ENCODE data around the gene RNF38. TPM values are rescaled to one million over a fixed set of nuclear protein-coding genes. Genes with fewer than 3 reads are reported as not detected.
"Not testable (repeated sequence)": the region's sequence is repeated elsewhere in the genome, so short reads cannot be mapped to it uniquely, and the experiment has no call there.

RNF38 gene
- total RNA-seq, 4 donors from 2014 or later = 25.5 to 55.5 (median 32.0) TPM

DNA sequence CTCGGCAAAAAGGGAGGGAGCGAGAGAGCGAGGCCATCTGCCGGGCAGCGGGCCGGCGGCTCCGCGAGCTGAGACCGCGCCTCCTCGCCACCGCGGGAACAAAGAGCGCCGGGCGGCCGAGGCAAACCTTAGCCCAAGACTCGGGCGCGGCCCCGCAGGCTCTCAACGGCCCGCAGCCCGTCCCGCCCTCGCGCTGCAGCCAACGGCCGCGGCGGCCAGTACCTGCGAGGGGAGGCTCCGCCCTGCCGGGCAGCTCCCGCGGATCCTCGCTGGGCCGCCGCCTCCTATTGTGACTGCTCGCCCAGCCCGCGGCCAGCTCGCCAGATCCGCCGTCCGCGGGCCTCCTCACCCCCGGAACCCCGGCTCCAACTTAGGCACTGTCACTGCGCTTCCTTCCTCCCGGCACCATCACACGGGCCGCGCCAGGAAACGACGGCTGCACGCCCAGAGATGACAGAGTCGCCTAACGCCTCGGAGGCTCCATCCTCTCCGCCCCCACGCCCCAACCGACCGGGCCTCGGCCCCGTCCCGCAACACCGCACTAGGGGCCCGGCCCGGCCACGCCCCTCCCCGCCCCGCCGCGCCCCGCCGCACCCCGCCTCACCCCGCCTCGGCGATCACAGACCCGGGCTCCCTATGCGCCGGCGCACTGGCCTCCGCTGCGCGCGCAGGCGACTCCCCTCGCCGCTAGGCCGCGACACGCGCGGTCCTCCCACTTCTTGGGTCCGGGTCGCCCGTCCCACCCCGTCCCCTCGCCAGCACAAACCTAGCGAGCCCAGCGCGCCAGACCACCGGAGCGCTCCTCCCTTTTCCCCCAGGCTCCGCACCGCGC, 479 bp upstream of the RNF38 start:
- Histone ChIP-seq H3K4me3 (peak overlapping the region; percentile 61 to 96 (median 84)), H3K27me3 (no peaks in the 10 kb centered on the region), H3K9me3 (no peaks in the 10 kb centered on the region), H3K27ac (peak overlapping the region; percentile 92 to 99 (median 95)), H3K36me3 (no peaks in the 10 kb centered on the region), H3K4me1 (peaks cover 4 to 54% (median 24%) of the 10 kb centered on the region in 4 donors)
- WGBS, 2 donors = 1% methylated on average over 54 to 86 of the region's 111 CpGs
- peak; percentile 76 to 77 for DNase-seq (ENCODE audit: low spot score in 2 of 2)
- TF ChIP-seq EP300 (IDR thresholded peaks at IDR 0.05) (peak in 1 of 2 donors; percentile 70), POLR2A (IDR thresholded peaks at IDR 0.05) (peak in 1 of 2 donors; percentile 46)
- TF ChIP-seq, protein P1, sequence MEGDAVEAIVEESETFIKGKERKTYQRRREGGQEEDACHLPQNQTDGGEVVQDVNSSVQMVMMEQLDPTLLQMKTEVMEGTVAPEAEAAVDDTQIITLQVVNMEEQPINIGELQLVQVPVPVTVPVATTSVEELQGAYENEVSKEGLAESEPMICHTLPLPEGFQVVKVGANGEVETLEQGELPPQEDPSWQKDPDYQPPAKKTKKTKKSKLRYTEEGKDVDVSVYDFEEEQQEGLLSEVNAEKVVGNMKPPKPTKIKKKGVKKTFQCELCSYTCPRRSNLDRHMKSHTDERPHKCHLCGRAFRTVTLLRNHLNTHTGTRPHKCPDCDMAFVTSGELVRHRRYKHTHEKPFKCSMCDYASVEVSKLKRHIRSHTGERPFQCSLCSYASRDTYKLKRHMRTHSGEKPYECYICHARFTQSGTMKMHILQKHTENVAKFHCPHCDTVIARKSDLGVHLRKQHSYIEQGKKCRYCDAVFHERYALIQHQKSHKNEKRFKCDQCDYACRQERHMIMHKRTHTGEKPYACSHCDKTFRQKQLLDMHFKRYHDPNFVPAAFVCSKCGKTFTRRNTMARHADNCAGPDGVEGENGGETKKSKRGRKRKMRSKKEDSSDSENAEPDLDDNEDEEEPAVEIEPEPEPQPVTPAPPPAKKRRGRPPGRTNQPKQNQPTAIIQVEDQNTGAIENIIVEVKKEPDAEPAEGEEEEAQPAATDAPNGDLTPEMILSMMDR (IDR thresholded peaks at IDR 0.05) = peak in 3 of 5 experiments; percentile 21 to 56 (median 31)

DNA sequence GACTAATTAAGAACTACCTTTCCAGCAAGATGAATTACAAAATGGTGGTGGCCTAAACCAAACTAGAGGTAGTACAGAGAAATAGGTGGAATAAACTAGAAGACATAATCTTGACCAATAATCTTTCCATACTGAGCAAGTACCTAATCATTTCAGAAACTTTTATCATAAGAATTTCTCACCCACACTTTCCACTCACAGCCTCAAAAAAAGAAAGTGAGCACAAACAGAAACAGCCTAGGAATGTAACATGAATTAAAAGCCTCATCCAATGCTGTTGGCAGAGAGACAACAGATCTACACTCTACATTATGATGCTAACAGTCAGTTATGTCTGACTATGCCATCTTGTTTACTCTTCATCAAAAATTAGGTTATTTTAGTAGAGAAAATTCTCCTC, 1.3 kb downstream of the RNF38 start:
- H3K36me3 ChIP-seq = peaks cover 0 to 2% (median 0%) of the 10 kb centered on the region in 3 donors
- no peak for DNase-seq (ENCODE audit: low spot score in 2 of 2)
- no peak overlapping the region for H3K4me3 ChIP-seq
- H3K4me1 ChIP-seq = peaks cover 4 to 64% (median 26%) of the 10 kb centered on the region in 4 donors
- TF ChIP-seq EP300 (IDR thresholded peaks at IDR 0.05) = no peak
- no peak for TF ChIP-seq POLR2A (IDR thresholded peaks at IDR 0.05)
- TF ChIP-seq, protein P1 (IDR thresholded peaks at IDR 0.05) = no peak
- no peaks in the 10 kb centered on the region for H3K27me3 ChIP-seq
- H3K9me3 ChIP-seq = no peaks in the 10 kb centered on the region
- H3K27ac ChIP-seq = peak overlapping the region in 1 of 4 donors; percentile 20

DNA sequence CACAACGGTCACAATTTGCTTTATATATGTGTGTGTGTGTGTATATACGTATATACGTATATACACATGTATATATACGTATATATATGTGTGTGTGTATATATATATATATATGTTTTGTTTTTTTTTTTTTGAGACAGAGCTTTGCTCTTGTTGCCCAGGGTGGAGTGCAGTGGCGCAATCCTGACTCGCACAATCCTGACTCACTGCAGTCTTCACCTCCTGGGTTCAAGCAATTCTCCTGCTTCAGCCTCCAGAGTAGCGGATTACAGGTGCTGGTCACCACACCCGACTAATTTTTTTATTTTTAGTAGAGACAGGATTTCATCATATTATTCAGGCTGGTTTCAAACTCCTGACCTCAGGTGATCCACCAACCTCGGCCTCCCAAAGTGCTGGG, 3.1 kb downstream of the RNF38 start:
- WGBS, 2 donors = 89 to 91% methylated on average over 9 of the region's 9 CpGs
- no peak overlapping the region for H3K27ac ChIP-seq
- peaks cover 4 to 56% (median 25%) of the 10 kb centered on the region in 4 donors for H3K4me1 ChIP-seq
- H3K36me3 ChIP-seq = peaks cover 0 to 3% (median 0%) of the 10 kb centered on the region in 3 donors
- no peak for TF ChIP-seq POLR2A (IDR thresholded peaks at IDR 0.05)
- TF ChIP-seq, protein P1 (IDR thresholded peaks at IDR 0.05) = no peak
- no peak for TF ChIP-seq EP300 (IDR thresholded peaks at IDR 0.05)
- H3K27me3 ChIP-seq = no peaks in the 10 kb centered on the region
- DNase-seq (ENCODE audit: low spot score in 2 of 2) = no peak
- H3K9me3 ChIP-seq = no peaks in the 10 kb centered on the region
- H3K4me3 ChIP-seq = no peak overlapping the region

DNA sequence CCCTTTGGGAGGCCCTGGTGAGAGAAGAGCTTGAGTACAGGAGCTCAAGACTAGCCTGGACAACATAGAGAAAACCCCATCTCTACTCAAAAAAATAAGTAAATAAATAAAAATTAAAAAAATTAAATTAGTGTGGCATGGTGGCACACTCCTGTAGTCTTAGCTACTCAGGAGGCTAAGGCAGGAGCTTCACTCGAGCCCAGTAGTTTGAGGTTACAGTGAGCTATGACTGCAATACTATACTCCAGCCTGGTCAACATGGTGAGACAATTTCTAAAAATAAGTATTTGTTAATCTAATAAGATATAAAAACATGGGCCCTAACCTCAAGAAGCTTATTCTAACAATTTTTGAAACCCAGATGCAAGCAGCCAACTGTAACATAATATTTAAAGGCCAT, 7.6 kb downstream of the RNF38 start:
- H3K4me1 ChIP-seq = peaks cover 0 to 63% (median 5%) of the 10 kb centered on the region in 4 donors
- no peaks in the 10 kb centered on the region for H3K9me3 ChIP-seq
- H3K27ac ChIP-seq = no peak overlapping the region
- peaks cover 0 to 3% (median 0%) of the 10 kb centered on the region in 3 donors for H3K36me3 ChIP-seq
- TF ChIP-seq, protein P1 (IDR thresholded peaks at IDR 0.05) = no peak
- TF ChIP-seq POLR2A (IDR thresholded peaks at IDR 0.05) = no peak
- no peak for TF ChIP-seq EP300 (IDR thresholded peaks at IDR 0.05)
- DNase-seq (ENCODE audit: low spot score in 2 of 2) = no peak
- WGBS, 2 donors = 78 to 84% methylated on average over 1 of the region's 1 CpG
- H3K4me3 ChIP-seq = no peak overlapping the region
- no peaks in the 10 kb centered on the region for H3K27me3 ChIP-seq

DNA sequence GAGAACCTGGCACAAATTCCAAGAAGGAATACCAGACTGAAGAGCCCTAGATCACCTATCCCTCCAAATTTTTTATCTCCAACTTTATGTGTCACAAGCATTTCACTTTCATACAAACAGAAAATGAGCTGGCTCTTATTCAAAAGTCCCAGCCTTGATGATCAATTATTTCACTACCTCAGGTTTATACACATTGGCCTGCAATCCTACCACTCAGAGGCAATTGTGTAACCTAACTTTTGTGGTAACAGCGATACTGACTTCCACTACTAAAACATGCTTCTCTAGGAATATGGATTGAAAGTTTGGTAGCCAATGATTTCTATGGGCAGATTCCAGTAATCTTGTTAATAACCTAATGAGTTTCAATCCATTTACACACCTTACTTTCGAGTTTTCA, 10.5 kb downstream of the RNF38 start:
- H3K27me3 ChIP-seq = no peaks in the 10 kb centered on the region
- WGBS, 2 donors = 82 to 86% methylated on average over 2 of the region's 2 CpGs

DNA sequence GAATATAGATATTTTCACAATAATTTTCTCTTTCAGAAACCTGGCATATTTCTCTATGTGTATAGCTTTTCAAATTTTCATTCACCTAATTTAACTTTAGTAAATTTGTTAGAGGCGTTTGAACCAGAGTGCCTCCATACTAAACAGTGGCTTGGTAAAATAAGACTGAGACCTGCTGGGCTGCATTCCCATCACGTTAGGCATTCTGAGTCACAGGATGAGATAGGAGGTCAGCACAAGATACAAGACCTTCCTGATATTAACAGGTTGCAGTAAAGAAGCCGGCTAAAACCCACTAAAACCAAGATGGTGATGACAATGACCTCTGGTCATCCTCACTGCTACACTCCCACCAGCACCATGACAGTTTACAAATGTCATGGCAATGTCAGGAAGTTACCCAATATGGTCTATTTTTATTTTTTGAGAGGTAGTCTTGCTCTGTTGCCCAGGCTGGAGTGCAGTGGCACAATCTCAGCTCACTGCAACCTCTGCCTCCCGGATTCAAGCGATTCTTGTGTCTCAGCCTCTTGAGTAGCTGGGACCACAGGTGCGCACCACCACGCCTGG, 13.6 kb downstream of the RNF38 start:
- not testable (repeated sequence) for H3K4me3 ChIP-seq; H3K27me3 ChIP-seq; H3K9me3 ChIP-seq; H3K27ac ChIP-seq; H3K36me3 ChIP-seq; DNase-seq (ENCODE audit: low spot score in 2 of 2)
- H3K4me1 ChIP-seq = peaks cover 0 to 65% (median 4%) of the 10 kb centered on the region in 4 donors
- 84 to 93% methylated on average over 7 of the region's 7 CpGs for WGBS, 2 donors

More for the DNA sequence above, 10.5 kb downstream of the RNF38 start:
- Histone ChIP-seq H3K4me3 (no peak overlapping the region), H3K4me1 (peaks cover 0 to 55% (median 4%) of the 10 kb centered on the region in 4 donors), H3K36me3 (peaks cover 0 to 10% (median 0%) of the 10 kb centered on the region in 3 donors), H3K9me3 (no peaks in the 10 kb centered on the region), H3K27ac (no peak overlapping the region)
- DNase-seq (ENCODE audit: low spot score in 2 of 2) = no peak
- TF ChIP-seq POLR2A (IDR thresholded peaks at IDR 0.05) = no peak
- no peak for TF ChIP-seq EP300 (IDR thresholded peaks at IDR 0.05)
- TF ChIP-seq, protein P1 (IDR thresholded peaks at IDR 0.05) = no peak
